Suprapubic skin (tissue), 4 donors: ENCODE measurements around the gene ACVR1B.

Experiments used
- CTCF ChIP-seq, 2 donors: fragments of 200-600 bp in 1 of 2; fragments of 450-650 bp in 1 of 2; sonication (generic) in 1 of 2; IDR thresholded peaks; one replicate each; pipeline ENCODE4 v1.5.1; 2016 to 2019; ENCODE audit warnings: antibody characterized with exemption in 2 of 2, mild to moderate bottlenecking in 1 of 2, moderate library complexity in 1 of 2
- EP300 ChIP-seq: sonication (generic); formaldehyde crosslinking; IDR thresholded peaks from one replicate; pipeline ENCODE4 v1.6.1; 2017; ENCODE audit warnings: antibody characterized with exemption
- POLR2A ChIP-seq, 2 donors: fragments of 450-650 bp; IDR thresholded peaks; one replicate each; pipeline ENCODE4 v1.6.1; 2017; ENCODE audit warnings: antibody characterized with exemption in 2 of 2, mild to moderate bottlenecking in 2 of 2, moderate library complexity in 2 of 2
- POLR2AphosphoS5 ChIP-seq, 3 donors: sonication (generic); formaldehyde crosslinking; IDR thresholded peaks; one replicate each; pipeline ENCODE4 v1.6.1; 2017; ENCODE audit warnings: antibody characterized with exemption in 3 of 3

- TF ChIP-seq CTCF (IDR thresholded peaks at IDR 0.05) (no peak), POLR2A (IDR thresholded peaks at IDR 0.05) (no peak), EP300 (no peak), POLR2AphosphoS5 (IDR thresholded peaks at IDR 0.05) (no peak)
Measured at GRCh38 chr12:52005218-52005902, 53.9 kb downstream of the ACVR1B start.
